SJSA1 (cell line): ENCODE data around the gene FUT7. TPM values are rescaled to one million over a fixed set of nuclear protein-coding genes. Genes with fewer than 3 reads are reported as not detected.
"Not testable (repeated sequence)": the region's sequence is repeated elsewhere in the genome, so short reads cannot be mapped to it uniquely, and the experiment has no call there.

Source experiments
- DNase-seq, 2 experiments: peaks; one replicate each; pipeline ENCODE4 v3.0.0-alpha.2; 2015 to 2020; ENCODE audit warnings: low spot score in 2 of 2, low read depth in 1 of 2
- H3K27ac ChIP-seq: fragments of 250-450 bp; sonication (Bioruptor Pico); 2 replicates; pipeline ENCODE4 v1.5.1; 2020; ENCODE audit warnings: mild to moderate bottlenecking, moderate library complexity
- H3K27me3 ChIP-seq: fragments of 250-450 bp; sonication (Bioruptor Pico); replicated peaks from 2 replicates; pipeline ENCODE4 v1.5.1; 2020; ENCODE audit warnings: mild to moderate bottlenecking, moderate library complexity
- H3K36me3 ChIP-seq: fragments of 250-450 bp; sonication (Bioruptor Pico); 2 replicates; pipeline ENCODE4 v1.5.1; 2020; ENCODE audit warnings: mild to moderate bottlenecking
- H3K4me1 ChIP-seq: fragments of 250-450 bp; sonication (Bioruptor Pico); replicated peaks from 2 replicates; pipeline ENCODE4 v1.6.1; 2021; ENCODE audit warnings: mild to moderate bottlenecking
- H3K4me3 ChIP-seq: fragments of 250-450 bp; sonication (Bioruptor Pico); 2 replicates; pipeline ENCODE4 v1.5.1; 2020; ENCODE audit warnings: mild to moderate bottlenecking
- H3K9me3 ChIP-seq: fragments of 250-450 bp; sonication (Bioruptor Pico); replicated peaks from 2 replicates; pipeline ENCODE4 v1.5.1; 2020; ENCODE audit warnings: mild to moderate bottlenecking
- total RNA-seq: library from RNA; depleted of rRNA; stranded (reverse); fragments of >200 nt; shearing (Covaris generic); gene quantifications from 2 replicates; pipeline ENCODE4 v1.2.3, GENCODE V29; 2014

FUT7 gene
- total RNA-seq, 1 experiment from 2014 or later: not detected

DNA sequence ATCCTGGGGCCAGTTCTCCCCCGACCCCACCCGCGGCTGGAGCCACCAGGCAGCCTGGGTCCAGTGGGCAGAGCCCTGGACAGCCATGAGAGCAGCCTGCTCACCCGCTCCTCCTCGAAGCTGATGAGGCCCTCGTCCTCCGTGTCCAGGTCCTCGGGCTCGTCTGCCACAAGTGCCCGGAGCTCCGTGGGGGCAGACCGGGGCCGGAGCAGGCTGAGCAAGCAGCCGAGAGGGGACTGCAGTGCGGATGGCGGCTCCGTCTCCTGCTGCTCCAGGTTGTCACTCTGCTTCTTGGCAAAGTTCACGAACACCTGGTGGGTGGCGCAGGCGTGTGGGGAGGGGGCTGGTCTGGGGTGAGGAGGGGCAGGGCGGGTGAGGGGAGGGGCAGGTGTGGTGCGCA, 23.6 kb downstream of the FUT7 start:
- Histone ChIP-seq H3K36me3 (no peaks in the 10 kb centered on the region), H3K9me3 (no peaks in the 10 kb centered on the region), H3K4me3 (no peak overlapping the region), H3K27ac (no peak overlapping the region), H3K4me1 (peaks cover 8% of the 10 kb centered on the region), H3K27me3 (no peaks in the 10 kb centered on the region; the same call in 1 of the 2 replicates)
- DNase-seq: no peak

- no peak overlapping the region for H3K4me3 ChIP-seq
- peaks cover 8% of the 10 kb centered on the region for H3K4me1 ChIP-seq
- H3K9me3 ChIP-seq: no peaks in the 10 kb centered on the region
- no peak for DNase-seq
- H3K27ac ChIP-seq: no peak overlapping the region
- no peaks in the 10 kb centered on the region; the same call in 1 of the 2 replicates for H3K27me3 ChIP-seq
- no peaks in the 10 kb centered on the region for H3K36me3 ChIP-seq
These were observed 24.0 kb downstream of the FUT7 start for GRCh38 chr9:137007816-137008270.

GRCh38 chr9:137007108-137007815, 24.6 kb downstream of the FUT7 start:
- DNase-seq: no peak
- peaks cover 8% of the 10 kb centered on the region for H3K4me1 ChIP-seq
- H3K27ac ChIP-seq: no peak overlapping the region
- H3K9me3 ChIP-seq: no peaks in the 10 kb centered on the region
- H3K36me3 ChIP-seq: no peaks in the 10 kb centered on the region
- no peaks in the 10 kb centered on the region; the same call in 1 of the 2 replicates for H3K27me3 ChIP-seq
- H3K4me3 ChIP-seq: no peak overlapping the region

GRCh38 chr9:137006116-137007003, 25.5 kb downstream of the FUT7 start:
- no peaks in the 10 kb centered on the region; the same call in 1 of the 2 replicates for H3K27me3 ChIP-seq
- H3K27ac ChIP-seq: no peak overlapping the region
- no peak for DNase-seq
- H3K4me3 ChIP-seq: no peak overlapping the region
- no peaks in the 10 kb centered on the region for H3K9me3 ChIP-seq
- no peaks in the 10 kb centered on the region for H3K36me3 ChIP-seq
- H3K4me1 ChIP-seq: peaks cover 8% of the 10 kb centered on the region

DNA sequence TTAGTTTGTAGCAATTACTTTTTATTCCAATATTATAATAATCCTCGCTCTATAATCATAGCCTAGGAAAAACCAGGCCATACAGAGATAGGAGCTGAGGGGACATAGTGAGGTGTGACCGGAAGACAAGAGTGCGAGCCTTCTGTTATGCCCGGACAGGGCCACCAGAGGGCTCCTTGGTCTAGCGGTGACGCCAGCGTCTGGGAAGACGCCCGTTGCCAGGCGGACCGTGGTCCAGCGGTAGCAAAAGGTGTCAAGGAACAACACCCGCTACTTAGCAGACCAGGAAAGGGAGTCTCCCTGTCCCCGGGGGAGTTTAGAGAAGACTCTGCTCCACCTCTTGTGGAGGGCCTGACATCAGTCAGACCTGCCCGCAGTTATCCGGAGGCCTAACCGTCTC, 27.6 kb downstream of the FUT7 start:
- H3K36me3 ChIP-seq, H3K27ac ChIP-seq, H3K4me3 ChIP-seq, H3K27me3 ChIP-seq, H3K9me3 ChIP-seq, DNase-seq: not testable (repeated sequence)
- peaks cover 14% of the 10 kb centered on the region for H3K4me1 ChIP-seq

DNA sequence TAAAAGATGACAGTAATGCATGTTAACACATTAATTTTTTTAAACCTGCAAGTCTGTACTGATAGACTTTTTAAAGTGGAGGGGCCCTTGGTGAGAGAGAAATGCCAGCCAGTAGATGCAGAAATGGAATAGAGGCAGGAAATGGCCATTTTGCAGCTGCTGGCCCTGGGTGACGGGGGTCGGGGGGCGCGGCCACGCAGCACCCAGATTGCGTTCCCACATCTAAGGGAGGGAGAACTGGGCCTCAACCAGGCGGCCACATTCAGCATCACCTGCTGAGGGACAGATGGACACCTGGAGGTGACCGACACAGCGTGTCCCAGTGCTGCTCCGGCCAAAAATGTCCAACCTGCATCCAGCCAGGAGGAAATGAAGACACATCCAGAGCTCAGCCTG, 29.2 kb downstream of the FUT7 start:
- Histone ChIP-seq H3K9me3 (no peaks in the 10 kb centered on the region), H3K4me3 (no peak overlapping the region), H3K27me3 (no peaks in the 10 kb centered on the region; the same call in 1 of the 2 replicates), H3K27ac (no peak overlapping the region), H3K4me1 (peaks cover 18% of the 10 kb centered on the region), H3K36me3 (no peaks in the 10 kb centered on the region)
- no peak for DNase-seq

- Histone ChIP-seq H3K4me3 (no peak overlapping the region), H3K27ac (no peak overlapping the region), H3K36me3 (no peaks in the 10 kb centered on the region), H3K27me3 (no peaks in the 10 kb centered on the region), H3K4me1 (peaks cover 13% of the 10 kb centered on the region), H3K9me3 (no peaks in the 10 kb centered on the region)
- no peak for DNase-seq
These were observed 29.8 kb downstream of the FUT7 start for GRCh38 chr9:137001857-137002645.

DNA sequence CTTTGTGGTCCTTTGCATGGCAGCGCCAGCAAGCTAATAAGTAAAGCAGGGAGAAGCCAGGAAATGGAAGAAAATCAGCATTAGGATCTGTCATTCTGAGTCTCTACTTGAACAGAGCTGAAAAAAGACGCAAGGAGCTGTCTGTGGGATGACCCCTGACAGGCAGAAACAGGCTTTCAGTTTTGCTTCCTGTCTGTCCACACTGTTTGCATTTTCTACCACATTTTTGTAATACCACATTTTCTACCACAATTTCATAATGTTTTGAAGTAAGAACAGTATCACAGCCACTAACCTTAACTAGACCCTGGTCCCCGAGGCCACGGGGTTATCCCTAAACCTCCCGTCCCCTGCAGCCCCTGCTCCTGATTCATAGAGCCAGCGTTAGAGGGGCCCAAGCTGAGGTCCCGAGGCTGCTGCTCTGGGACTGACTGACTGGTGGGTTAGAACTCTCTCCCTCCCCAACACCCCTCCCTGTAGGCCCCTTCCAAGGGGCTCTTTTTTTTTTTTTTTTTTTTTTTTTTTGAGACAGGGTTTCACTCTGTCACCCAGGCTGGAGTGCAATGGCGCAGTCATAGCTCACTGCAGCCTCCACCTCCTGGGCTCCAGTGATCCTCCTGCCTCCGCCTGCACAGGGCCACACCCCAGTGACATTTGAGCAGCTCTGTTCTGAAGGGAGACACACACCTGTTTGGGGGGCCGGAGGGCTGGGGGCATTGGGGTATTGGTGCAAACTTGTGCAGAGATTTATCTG, 31.5 kb downstream of the FUT7 start:
- H3K4me1 ChIP-seq: peaks cover 26% of the 10 kb centered on the region
- no peaks in the 10 kb centered on the region for H3K27me3 ChIP-seq
- no peaks in the 10 kb centered on the region for H3K9me3 ChIP-seq
- no peak overlapping the region for H3K27ac ChIP-seq
- DNase-seq: no peak
- no peaks in the 10 kb centered on the region for H3K36me3 ChIP-seq
- H3K4me3 ChIP-seq: no peak overlapping the region

DNA sequence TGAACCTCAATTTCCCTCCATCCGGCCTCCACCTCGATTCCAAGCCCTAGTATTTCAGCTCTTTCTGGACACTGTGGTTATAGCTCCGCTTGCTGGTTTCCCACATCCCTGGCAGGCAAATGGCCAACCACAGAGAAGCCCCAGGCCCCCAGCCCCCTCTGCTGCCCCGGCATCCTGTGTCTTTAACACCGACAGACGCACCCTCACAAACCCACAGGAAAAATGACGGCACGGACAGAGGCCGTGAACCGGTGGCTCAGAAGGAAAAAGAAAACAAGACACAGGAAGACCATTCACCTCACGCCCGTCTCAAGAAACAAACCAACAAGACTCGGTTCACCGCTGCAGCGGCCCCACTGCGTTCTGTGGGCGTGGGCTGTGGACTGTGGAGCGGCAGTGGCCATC, 34.1 kb downstream of the FUT7 start:
- Histone ChIP-seq H3K4me3 (no peak overlapping the region), H3K27ac (no peak overlapping the region), H3K36me3 (no peaks in the 10 kb centered on the region), H3K4me1 (peaks cover 30% of the 10 kb centered on the region), H3K27me3 (no peaks in the 10 kb centered on the region), H3K9me3 (no peaks in the 10 kb centered on the region)
- DNase-seq: no peak

- H3K9me3 ChIP-seq: no peaks in the 10 kb centered on the region
- peaks cover 35% of the 10 kb centered on the region for H3K4me1 ChIP-seq
- H3K36me3 ChIP-seq: no peaks in the 10 kb centered on the region
- DNase-seq: no peak
- no peak overlapping the region for H3K4me3 ChIP-seq
- H3K27me3 ChIP-seq: no peaks in the 10 kb centered on the region
- H3K27ac ChIP-seq: no peak overlapping the region
These were observed 34.5 kb downstream of the FUT7 start for GRCh38 chr9:136997371-136997770.

DNA sequence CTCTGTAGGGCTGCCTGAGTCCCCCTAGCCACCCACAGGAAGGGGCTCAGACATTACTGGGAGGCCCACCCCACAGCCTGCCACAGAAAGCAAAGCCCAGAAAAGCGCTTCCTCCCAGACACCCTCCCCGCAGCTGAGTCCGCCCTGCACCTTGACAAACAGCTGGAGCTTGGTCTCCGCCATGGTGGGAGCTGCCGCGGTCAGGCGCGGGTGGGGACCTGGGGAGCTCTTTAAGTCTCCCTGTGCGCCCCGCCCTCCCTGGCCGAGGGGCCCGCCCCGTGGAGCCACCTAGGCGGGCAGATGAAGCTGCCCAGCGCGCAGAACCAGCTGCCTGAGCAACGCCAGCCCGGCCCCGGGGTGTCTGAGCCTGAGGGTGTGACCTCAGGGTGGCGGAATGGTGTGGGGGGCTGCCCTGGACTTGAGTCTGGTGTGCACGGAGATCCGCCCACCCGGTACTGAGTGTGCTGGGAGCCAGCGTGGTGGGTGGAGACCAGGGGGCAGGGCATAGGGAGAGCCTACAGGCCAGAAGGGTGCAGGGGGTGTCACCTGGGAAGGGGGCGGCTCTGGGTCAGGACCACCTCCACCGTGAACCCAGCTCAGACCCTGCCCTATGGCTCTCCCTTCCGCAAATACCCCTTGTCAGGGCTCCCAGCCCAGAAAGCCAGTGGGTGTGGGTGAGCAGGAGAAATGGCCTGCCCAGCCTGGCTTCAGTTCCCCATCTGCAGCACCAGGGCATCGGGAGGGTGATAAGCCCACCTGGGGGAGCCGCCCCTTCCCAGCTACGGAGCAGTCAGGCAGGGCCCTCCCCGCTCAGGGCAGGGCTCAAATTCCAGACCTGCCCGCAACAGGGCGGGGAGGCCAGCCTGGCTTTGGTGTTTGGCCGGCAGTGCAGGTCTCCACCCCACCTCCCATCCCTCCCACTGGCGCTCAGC, 35.3 kb downstream of the FUT7 start, which contains the start of gene CLIC3:
Gene CLIC3 (minus strand): TSS at position 208 of the 932 bp plus-strand sequence. CDS start 25 bp downstream, at position 183.
- H3K4me3 ChIP-seq: no peak within 1 kb of the TSS
- no peak for DNase-seq
- H3K27ac ChIP-seq: no peak within 1 kb of the TSS

GRCh38 chr9:136995772-136996311, 36.0 kb downstream of the FUT7 start:
- Histone ChIP-seq H3K4me1 (peaks cover 36% of the 10 kb centered on the region), H3K4me3 (no peak overlapping the region), H3K27ac (no peak overlapping the region), H3K36me3 (no peaks in the 10 kb centered on the region), H3K27me3 (no peaks in the 10 kb centered on the region), H3K9me3 (peaks cover 8% of the 10 kb centered on the region)
- no peak for DNase-seq

More for the DNA sequence above, 35.3 kb downstream of the FUT7 start, which contains the start of gene CLIC3:
- no peaks in the 10 kb centered on the region for H3K27me3 ChIP-seq
- peaks cover under 1% of the 10 kb centered on the region; the same call in 1 of the 2 replicates for H3K9me3 ChIP-seq
- peaks cover 36% of the 10 kb centered on the region for H3K4me1 ChIP-seq
- H3K36me3 ChIP-seq: no peaks in the 10 kb centered on the region
